HG03025 (cell line): ENCODE data around the gene FAM53B.

ENCODE experiments used
- ATAC-seq: cut with Tn5 transposase; IDR thresholded peaks from one replicate; pipeline ENCODE4 v1.9.1; 2021; ENCODE audit warnings: mild to moderate bottlenecking, moderate library complexity; ENCODE audit not compliant: unreplicated experiment, low FRiP score

Gene FAM53B

DNA sequence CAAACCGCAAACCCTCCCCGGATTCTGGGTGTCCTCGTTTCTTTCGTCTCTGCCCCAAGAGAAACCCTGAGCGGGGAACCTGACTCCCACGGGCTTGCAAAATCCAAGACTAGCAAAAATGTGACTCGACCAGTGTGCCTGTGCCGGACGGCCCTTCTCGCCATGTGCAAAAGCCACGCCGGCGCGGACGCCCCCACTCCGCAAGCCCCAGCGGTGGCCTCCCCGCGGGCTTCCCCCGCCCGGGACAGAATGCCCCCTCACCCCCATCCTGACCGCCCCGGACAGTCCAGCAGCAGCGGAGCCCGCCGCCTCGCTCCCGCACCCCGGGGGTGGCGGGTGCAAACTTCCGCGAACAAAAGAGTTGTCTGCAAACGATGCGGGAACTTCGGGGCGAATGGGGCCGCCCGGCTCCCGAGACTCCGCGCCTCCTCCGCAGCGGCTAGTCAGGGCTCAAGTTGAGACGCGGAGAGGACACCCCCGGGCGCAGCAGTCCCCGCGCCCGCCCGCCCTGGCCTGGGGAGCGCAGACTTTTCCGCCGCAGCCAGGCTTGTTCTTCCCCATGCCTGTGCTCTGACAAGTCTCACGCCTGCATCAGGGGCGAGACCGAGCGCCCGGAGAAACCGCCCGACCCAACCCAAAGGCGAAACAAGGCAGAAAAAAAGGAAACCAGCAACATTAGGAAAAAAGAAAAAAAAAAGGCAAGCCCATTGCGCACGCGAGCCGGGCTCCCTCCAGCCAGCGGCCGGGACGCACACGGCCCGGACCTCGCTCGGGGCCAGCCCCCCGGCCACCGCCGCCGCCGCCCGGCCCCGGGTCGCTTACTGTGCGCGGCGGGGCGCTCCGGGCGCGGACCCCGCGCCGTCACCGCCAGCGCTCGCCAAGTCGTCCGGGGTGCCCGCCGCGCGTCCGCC lies 732 bp downstream of the FAM53B start:
- peak; percentile 18 for ATAC-seq

DNA sequence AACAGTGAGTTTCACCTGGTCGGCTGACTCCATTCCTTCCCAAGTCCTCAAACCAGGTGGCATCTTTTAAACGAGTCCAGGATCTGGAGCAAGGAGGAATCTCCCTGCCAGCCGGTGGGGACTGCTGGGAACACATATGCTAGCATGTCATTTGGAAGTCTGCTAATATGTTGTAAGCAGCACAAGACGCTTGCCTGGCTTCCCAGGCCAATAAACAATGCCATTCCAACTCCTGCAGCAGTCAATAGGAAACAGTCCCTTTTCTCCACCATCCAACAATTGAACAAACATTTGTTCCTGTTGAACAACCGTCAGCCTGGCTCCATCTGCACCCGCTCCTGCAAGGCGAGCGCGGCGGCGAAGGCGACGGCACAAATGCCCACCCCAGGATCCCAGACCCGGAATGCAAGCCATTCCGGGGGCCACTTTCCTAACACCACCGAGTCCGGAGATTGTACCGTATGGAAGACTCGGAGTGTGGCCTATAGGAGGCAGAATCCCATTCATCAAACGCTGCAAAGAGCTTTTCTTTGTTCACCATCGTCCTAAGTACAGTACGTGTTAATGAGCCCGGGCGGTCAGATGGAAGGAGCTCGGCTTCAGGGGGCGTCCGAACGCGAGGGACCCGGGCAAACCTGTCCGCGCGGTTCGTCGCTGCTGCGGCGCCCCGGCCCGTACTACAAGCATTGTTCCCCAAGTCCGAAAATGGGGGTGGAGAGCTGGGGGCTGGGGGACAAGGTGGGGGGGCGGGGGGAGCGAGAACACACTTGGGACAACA lies 1.6 kb downstream of the FAM53B start:
- ATAC-seq, result no peak

DNA sequence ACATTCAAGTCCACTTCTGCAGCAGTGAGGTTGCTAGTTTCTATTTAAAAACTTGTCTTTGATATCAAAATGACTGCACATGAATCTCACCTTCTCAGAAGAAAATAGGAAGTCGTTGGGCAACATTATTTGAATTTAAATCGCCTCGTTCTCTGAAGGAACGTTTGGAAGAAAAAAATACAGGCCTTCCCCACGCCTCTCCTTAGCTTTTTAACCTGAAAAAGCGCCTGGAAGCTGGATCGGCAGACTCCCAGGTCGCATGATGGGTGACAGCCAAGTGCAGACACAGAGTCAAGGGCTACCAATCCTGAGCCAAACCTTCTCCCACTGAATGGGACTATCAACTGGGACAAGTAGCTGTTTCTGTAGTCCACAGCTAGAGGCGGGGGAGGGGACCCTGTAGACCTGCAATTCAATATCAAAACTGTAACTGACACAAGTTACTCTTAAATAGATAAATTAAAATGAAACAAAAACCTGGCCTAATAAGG lies 2.2 kb downstream of the FAM53B start:
- ATAC-seq, result no peak

DNA sequence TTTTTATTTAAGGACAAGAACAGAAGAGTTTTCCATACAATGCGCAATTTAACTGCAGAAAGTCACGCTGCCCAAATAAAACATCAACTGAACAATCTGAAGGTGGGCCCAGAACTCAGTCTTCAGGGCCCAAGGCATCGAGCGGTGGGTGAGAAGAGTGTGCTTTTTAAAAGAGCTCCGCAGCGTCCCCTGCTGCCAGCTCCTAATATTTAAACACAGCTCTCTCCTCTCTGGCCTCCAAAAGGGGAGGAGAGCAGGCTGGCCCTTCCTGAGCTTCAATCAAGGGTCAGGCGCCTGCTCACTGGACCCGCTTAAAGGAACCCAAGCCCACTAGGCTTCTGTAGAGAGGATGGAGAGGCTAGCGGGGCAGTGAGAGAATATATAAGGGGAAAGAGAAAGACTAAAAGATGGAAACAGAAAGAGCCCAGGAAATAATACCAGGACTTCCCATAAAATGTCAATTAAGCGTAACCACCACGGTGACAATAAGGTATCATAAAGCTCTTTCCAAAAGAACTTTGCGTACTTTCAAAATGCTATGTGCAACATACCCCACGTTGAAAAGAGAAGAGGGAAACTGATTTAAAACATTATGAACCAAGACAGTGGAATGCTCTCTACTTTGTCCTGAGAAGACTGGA lies 2.8 kb downstream of the FAM53B start:
- ATAC-seq, result no peak

DNA sequence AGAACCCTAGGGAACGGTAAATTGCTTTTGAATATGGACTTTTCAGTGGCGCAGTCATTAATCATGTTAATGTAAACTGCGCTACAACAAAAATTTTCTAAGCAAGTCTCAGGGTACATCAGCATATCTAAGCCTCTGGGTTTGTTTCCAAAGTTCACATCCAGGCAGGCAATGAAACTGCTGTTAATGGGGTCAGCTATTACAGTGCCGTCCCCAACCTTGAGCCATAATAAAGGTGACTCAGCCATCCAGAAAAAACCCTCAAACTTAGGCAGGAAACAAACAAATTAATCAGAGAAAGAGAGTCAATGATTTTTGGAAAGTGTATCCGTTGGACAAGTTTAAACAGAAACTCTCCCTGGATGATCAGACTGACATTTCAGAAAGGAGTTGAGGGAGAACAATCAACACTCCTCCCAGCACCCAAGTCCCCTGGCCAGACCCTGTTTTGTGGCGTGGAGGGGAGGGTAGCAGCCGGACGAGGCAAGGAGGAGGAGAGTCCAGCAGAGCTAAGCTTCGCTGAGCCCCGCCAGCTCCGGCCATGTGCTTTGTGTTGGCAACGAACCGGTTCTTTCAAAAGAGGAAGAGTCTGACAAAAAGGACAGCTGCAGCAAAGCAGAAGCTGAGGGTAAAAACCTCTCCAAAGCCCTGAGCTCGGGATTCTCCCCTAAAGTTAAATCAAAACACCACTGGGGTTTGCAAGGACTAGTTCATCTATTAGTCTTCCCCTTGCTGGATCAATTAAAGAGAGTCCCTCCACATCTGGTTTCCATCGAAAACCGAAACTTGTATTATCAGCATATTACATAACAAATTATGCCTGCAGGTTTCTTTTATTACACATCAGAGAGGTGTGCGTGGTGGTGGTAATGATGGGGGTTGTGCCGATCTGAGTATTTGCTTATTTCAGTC lies 3.6 kb downstream of the FAM53B start:
- no peak for ATAC-seq

DNA sequence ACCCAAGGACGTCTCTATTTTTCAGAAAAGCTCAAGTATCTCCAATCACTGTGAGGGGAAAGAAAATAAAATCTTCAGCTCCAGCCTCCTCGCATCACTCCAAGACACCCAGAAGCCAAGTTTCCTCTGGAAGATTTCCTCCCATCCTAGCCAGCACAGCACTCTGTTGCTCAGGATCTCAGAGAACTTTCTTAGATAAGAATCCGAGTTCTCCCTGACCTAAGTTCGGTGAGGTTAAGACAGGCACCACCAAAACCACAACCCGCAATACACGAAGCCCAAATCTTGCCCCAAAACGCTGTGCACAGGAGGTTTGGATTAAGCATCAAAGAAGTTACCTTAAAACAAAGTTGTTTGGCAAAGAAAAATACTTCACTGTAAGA lies 4.2 kb downstream of the FAM53B start:
- ATAC-seq, result no peak

DNA sequence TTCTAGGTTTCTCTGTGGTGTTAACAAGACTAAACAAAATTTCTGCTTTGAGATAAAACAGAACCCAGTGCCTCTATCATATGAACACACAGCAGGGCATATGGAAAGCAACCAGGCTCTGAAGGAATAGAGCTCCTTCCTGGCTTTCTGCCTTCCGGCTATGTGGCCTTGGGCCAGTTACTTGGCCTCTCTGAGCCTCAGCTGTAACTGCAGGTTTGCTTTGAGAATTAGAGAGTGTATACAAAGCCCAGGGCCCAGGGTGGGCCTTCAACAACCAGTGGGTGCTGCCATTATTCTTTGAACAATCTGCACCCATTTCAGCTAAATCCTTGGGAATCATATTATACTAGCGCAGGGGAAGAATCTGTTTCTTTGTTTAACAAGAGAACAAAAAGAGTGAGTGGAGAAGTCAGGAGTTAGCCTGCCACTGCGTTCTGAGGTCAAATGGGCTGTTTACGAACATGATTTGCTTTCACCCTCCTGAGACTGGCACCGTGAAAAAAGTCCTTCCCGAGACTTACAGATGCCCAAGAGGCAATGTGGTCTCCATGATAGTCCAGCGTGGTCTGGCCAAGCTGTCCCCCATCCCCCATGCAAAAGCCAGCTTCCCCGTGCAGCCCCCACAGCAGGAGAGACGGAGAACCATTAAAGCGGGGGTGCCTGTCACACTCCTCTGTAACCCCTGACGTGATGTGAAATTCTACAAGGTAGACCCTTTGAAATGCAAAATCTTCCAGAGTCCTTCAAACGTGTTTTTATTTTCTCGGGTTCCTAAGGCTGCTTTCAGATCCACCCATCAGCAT lies 4.9 kb downstream of the FAM53B start:
- no peak for ATAC-seq

DNA sequence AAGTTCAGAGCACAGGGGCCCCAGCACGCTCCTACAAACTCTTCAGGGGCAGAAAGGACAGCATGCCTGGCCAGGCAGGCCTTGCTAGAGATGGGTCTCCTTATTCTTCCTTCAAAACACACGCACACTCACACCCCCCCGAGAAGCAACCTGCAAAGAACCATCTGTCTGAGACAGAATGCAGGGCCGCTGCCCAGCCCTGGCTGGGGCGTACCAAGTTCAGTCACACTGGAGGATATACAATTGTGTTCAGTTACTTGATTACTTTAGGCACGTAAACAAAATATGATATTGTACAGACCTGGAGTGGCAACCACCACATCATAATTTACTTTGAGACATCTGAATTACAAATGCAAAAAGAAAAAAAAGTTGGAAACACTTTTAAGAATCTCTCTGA lies 5.7 kb downstream of the FAM53B start:
- no peak for ATAC-seq

DNA sequence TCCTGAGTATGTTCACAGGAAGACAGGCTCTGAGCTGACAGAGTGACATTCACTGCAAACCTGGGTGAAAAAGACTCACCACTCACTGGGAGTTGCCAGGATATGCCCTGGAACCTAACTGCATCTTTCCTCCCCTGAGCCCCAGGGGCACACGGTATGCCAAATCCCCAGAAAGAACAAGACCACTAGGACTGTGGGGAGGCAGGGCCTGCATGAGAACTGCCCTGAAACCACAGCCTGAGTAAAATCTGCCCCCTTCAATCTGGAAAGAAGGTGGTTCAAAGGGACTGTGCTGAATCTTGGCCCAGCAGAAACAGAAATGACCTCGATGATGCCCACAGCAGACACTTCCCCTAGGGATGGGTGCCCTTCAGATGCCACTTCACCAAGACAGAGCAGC lies 6.5 kb downstream of the FAM53B start:
- no peak for ATAC-seq

DNA sequence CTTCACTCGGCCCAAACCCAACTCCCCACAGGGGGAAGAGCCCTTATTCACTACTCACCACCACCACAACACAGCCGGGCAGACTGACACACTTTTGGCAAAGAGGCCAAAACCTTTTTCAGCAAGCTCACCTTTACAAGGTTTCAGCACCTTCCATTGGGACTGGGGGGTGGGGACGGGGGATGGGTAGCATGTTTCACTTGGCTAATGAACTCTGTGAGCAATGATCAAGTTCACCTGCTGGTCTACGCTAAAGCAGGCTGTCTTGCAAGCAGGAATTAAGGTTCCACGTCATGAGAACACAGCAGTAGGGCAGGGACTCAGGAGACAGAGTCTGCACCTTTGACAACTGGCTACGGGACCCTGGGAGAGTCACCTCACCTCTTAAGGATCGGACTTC lies 7.0 kb downstream of the FAM53B start:
- no peak for ATAC-seq

DNA sequence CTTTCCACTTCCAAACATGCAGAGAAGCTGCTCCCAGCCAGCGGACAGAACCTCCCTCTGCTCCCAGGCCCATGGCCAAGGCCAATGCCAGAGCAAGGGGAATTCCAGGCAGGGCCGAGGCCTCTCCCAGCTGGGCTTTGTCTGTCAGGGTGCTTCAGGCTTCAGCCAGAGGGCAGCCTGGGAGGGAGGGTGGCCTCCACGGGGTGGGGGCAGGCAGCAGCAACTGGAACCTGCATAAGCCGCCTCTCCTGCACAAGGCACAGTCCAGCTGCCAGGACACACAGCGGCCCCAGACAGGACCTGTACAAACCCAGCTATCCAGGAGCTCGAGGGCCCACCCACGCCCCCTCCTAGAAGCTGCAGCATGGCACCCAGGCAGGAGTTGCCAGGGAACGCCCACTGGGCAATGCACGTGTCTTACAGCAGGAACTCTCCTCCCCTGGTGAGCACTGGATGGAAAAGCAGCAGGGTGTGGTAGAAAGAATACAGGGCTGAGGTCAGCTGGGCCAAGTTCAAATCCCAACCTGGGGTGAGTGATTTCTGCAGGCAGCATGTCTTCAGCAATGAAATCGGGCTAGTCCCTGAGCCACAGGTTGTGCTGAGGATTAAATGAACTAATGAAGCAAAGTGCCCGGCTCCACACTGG lies 7.6 kb downstream of the FAM53B start:
- no peak for ATAC-seq

DNA sequence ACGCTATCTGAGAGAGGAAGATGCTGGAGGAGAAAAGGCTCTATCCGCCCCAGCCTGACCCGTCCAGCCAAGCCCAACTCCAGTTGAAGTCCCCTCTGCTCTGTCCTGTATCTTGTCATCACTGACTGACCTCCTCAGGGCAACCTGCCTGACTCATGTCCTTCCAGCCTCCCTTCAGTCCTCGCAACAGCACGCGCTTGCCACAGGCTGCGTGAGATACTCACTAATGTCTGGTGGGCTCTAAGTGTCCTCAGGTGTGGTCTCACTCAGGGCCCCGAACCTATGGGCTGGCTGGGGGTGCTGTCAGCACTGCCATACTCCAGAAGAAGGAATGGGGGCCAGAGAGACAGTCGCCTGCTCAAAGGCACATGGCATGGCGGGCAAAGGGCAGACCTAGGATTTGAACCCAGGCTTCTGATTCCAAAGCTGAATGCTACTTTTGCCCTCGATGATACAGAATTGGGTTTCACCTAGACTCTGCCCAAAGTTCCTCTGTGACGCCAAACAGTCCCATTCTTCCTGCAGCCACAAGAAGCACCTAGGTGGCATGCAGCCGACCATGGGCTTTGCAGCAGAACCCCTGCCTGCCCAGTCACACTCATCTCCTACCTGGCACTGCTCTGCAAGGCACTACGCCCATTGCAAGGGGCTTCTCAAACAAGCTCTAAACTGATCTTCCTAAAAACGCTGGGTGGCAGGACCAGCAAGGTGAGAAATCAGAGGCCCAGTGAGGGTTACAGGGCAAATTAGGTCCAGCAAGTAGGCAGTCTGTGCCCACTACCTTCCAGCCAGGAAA lies 8.5 kb downstream of the FAM53B start:
- no peak for ATAC-seq

DNA sequence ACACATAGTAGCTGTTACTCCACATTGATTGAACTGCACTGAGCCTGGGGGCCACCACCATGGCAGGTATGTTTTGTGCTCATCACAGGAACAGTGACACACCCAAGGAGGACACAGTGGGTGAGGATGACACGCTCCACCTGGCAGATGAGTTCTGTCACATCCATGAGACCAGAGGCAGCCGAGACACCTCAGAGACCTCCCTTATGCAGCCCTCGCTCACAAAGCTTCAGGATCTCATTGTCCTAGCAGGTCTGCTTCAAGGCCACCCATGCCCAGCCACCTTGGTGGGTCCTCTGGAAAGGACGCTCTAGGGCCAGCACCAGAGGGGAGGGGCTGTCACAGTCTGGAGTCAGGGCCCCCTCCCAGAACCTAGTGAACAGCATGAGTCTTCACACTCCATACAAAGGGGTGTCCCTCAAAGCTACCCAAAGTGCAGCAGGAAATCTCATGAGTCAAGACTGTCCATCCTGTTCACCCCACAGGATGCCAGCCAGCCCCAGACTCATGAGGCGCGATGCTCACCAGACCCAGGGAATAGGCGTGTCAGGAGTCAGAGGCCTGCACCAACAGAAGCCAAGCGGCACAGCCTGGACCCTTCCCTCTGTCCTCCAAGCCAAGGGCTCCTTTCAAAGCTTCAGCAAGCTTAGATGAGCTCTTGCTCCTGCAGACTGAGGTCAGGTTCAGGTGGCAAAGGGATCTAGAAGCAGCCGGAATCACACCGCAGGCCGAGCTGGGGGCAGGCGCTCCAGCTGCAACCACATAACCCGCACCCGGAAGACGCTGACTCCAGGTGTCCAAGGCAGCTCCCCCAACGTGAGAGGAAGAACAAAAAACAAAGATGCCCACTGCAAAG lies 9.6 kb downstream of the FAM53B start:
- ATAC-seq, result no peak

DNA sequence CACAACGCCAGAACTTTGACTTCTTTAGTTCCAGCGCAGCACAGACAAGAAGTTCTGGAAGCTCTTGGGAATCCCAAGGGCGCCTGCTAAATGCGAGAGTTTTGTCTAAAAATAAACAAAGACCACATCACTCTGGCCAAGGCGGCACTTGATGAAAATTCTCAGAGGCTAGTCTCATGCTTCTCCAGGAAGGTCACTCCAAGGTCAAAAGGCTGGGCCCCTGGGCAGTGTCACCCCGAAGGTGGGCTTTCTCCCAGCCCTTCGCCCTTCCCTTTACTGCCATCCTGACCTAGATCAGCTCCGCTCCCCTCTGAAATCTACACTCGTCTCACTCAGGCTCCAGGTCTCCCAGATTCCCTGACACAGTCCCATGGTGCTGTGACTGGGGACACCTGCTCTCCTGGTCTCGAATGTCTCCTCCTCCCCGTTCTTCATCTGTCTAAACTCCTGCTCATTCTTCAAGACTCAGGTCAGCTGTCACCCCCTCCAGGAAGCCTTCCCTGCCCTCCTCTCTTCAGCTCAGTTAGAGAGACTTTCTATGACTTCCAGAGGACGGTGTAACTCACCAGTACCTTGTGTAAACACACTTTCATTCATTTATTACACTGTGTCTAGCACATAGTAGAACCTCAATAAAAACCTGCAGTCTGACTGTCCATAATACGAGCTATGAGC lies 10.5 kb downstream of the FAM53B start:
- no peak for ATAC-seq

DNA sequence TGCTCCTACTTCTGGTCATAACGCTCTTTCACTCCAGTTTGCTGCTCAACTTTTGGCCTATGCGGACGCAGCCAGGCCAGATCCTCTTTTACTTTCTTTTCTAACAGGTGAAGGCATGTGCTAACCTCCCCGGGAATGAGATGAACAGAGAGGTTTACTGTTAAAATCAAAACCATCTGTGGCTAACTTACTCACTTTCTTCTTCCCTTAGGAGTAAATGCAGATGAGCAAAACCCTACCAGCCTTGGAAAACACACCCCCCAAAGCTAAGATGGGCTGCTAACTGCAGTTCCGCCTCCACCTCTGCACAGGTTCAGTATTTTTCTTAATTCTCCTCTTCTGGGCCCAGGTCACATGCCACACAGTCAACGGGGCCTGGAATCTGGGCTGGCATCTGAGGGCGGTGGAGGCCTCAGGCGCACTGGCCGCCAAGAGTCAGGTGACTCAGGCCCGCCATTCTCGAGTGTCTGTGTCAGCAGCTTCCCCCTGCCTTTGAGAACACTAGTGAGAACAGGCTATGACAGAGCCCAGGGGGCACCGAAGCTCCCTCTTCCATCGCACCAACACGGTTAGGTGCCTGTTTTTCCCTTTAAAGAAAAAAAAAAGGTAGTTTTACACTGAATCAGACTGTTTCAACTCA lies 11.1 kb downstream of the FAM53B start:
- no peak for ATAC-seq

DNA sequence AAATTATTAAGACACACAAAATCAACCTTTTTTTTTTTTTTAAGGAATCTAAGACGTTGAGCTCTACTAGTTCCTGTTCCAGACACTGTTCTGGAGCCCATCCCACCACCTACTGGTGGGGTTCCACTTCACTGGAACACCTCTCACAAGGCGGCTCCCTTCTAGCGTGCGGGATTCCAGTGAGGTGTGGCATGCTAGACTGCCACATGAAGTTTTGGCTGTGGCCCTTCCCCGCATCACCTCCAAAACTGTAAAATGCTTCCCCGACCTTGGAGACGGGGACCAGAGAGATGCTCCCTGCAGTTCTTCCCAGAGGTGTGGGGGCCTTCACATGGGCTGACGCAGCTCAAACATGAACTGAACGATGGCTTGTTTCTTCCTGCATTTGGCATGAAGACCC lies 12.6 kb downstream of the FAM53B start:
- no peak for ATAC-seq
